HUES64 (cell line): ENCODE measurements around the gene FXYD4.
"Not testable (repeated sequence)": the region's sequence is repeated elsewhere in the genome, so short reads cannot be mapped to it uniquely, and the experiment has no call there.

Source experiments
- H3K27ac ChIP-seq: 2 replicates; pipeline ENCODE4 v1.7.0; 2013; ENCODE audit warnings: low read depth, low read length, inconsistent platforms
- H3K27me3 ChIP-seq: 2 replicates; pipeline ENCODE4 v1.6.1; 2013; ENCODE audit warnings: mild to moderate bottlenecking, low read length; ENCODE audit not compliant: insufficient read depth
- H3K36me3 ChIP-seq: 2 replicates; pipeline ENCODE4 v1.6.1; 2013; ENCODE audit warnings: mild to moderate bottlenecking, low read length; ENCODE audit not compliant: insufficient read depth
- H3K4me1 ChIP-seq: 2 replicates; pipeline ENCODE4 v1.6.1; 2013; ENCODE audit warnings: mild to moderate bottlenecking, low read length, moderate library complexity; ENCODE audit not compliant: insufficient read depth
- H3K4me3 ChIP-seq: 2 replicates; pipeline ENCODE4 v1.5.1; 2013; ENCODE audit warnings: mild to moderate bottlenecking, low read length, moderate library complexity
- H3K9ac ChIP-seq: 2 replicates; pipeline ENCODE4 v1.6.1; 2013; ENCODE audit warnings: mild to moderate bottlenecking, low read depth, low read length
- H3K9me3 ChIP-seq: 2 replicates; pipeline ENCODE4 v1.6.1; 2013; ENCODE audit warnings: low read depth, low read length; ENCODE audit not compliant: insufficient read depth
- WGBS: fragments of 150-250, 120-280 bp; methylation state at CpG from one replicate; pipeline ENCODE4 v1.1.7; 2013; ENCODE audit warnings: missing lambda C conversion rate; 5-methylcytosine and 5-hydroxymethylcytosine counted together

Gene FXYD4

DNA sequence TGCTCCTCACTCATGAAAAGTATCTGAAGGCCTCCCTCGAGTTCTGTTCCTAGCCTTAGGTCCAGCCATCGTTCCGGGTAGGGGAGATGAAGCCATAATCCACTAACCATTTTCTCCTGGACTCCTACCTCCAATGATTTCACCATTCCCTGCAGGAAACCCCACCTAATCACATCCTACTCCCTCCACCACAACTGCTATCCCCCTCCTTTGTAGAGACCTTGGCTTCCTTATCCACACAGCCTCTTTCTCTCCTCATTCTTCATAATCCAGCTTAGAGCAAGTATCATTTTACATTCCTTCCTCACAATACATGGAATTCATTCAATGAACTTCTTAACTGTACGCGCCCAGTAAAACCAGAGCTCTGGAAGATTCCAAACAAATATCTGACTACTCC lies 18.9 kb downstream of the FXYD4 start:
- Histone ChIP-seq H3K27ac (no peak overlapping the region), H3K9me3 (no peaks in the 10 kb centered on the region), H3K4me1 (peaks cover 13% of the 10 kb centered on the region), H3K4me3 (no peak overlapping the region), H3K27me3 (no peaks in the 10 kb centered on the region), H3K36me3 (peaks cover 99% of the 10 kb centered on the region), H3K9ac (no peak overlapping the region)
- 94% methylated on average over 5 of the region's 5 CpGs for WGBS

DNA sequence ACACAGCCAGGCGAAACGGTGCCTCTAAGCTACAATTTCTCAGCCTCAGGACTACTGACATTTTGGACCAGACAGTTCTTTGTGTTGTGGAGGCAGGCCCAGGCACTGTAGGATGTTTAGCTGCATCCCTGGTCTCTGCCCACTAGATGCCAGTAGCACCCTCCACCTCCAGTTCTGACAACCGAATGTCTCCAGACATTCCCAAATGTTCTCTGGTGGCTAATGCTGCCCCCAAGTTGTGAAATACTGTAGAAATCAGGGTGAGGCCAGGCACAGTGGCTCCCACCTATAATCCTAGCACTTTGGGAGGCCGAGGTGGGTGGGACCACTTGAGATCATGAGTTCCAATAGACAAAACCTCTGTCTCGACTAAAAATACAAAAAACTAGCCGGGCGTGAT lies 19.3 kb downstream of the FXYD4 start:
- Histone ChIP-seq H3K36me3 (peaks cover 98% of the 10 kb centered on the region), H3K9me3 (no peaks in the 10 kb centered on the region), H3K9ac (no peak overlapping the region), H3K27me3 (no peaks in the 10 kb centered on the region), H3K4me1 (peaks cover 15% of the 10 kb centered on the region), H3K4me3 (no peak overlapping the region), H3K27ac (no peak overlapping the region)
- 92% methylated on average over 7 of the region's 7 CpGs for WGBS

DNA sequence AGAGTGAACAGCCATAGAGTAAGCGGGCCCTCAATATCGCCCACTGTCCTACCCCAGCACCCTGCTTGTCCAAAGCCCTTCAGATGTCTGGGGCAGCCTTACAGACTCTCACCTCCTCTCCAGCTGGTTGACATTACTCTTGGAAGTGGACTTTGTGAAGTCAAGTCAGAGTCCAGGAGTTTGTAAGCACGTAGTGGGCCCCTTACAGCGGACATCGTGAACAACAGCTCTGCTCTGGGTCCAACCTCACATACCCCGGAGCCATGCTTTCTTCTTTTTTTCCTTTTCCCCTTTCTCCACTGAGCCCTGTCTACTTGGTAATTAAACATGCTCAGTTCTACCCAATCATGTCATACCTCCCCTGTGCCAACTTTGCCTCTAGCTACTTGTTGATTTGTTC lies 20.1 kb downstream of the FXYD4 start:
- peaks cover 91% of the 10 kb centered on the region for H3K36me3 ChIP-seq
- WGBS: 94% methylated on average over 6 of the region's 6 CpGs
- no peak overlapping the region for H3K9ac ChIP-seq
- H3K4me1 ChIP-seq: peaks cover 15% of the 10 kb centered on the region
- H3K27me3 ChIP-seq: no peaks in the 10 kb centered on the region
- no peak overlapping the region for H3K4me3 ChIP-seq
- no peak overlapping the region for H3K27ac ChIP-seq
- H3K9me3 ChIP-seq: no peaks in the 10 kb centered on the region

DNA sequence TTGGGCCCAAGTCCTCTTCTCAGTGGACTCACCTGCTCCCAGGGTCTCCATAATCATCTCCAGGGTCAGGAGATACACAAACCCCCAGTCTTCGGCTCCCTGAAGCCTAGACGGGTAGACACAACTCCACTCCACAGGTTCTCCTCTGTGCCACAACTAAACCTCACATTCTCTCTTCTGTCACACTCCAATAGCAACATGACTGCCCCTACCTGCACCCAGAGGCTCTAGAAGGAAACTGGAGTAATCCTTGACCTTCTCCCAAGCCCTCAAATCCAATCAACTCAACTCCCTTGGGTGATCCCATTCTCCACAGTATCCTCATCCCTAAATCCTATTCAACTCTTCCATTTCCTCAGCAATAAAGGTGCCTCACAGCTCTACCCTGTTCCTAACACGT lies 21.3 kb downstream of the FXYD4 start:
- Histone ChIP-seq H3K4me3 (no peak overlapping the region), H3K9ac (no peak overlapping the region), H3K27me3 (no peaks in the 10 kb centered on the region), H3K9me3 (no peaks in the 10 kb centered on the region), H3K4me1 (peaks cover 17% of the 10 kb centered on the region), H3K27ac (no peak overlapping the region), H3K36me3 (peaks cover 79% of the 10 kb centered on the region)
- 89% methylated on average over 3 of the region's 3 CpGs for WGBS

DNA sequence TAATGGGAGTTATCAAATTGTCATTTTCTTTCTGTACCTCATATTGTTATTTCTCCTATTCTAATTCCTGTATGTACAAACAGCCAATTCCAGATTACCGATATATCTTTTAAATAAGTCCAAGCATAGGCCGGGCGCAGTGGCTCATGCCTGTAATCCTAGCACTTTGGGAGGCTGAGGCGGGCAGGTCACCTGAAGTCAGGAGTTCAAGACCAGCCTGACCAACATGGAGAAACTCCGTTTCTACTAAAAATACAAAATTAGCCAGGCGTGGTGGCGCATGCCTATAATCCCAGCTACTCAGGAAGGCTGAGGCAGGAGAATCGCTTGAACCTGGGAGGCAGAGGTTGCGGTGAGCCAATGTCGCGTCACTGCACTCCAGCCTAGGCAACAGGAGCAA lies 21.8 kb downstream of the FXYD4 start:
- peaks cover 74% of the 10 kb centered on the region for H3K36me3 ChIP-seq
- not testable (repeated sequence) for H3K9me3 ChIP-seq, H3K27me3 ChIP-seq, H3K4me3 ChIP-seq, H3K27ac ChIP-seq, H3K9ac ChIP-seq
- 97% methylated on average over 11 of the region's 11 CpGs for WGBS
- peaks cover 20% of the 10 kb centered on the region for H3K4me1 ChIP-seq

DNA sequence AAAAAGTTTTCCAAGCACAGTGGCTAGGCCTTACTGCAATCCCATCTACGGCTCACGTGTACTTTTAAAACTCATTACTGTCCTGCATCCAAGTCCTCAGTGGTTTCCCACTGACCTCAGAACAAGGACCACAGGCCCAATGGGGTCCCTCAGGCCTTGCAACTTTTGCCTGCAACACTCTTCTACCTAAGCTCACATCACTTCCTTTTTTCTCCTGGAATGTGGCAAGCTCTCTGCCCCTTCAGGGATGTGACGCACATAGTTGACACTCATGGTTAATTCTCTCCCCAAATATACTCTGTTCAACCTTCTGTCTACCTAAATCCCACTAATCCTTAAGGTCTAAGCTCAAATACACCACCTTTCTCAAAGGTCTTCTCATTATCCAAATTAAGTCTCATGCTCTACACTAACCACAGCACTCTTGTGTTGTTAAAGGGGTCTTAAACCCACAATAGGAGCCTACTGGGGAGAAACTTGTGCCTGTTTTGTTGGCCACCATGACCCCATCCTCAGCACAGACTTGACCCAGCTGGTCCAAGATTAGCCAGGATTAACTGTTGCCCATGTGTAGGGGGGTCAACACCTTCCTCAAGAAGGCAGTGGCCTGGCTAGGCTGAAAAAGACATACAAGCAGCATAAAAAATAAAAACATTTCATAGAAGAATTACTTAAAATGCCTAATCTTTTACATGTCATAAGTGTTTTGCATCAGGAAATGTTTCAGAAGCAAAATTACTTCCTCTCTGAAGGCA lies 22.3 kb downstream of the FXYD4 start:
- Histone ChIP-seq H3K9ac (no peak overlapping the region), H3K27me3 (no peaks in the 10 kb centered on the region), H3K9me3 (no peaks in the 10 kb centered on the region), H3K4me1 (peaks cover 20% of the 10 kb centered on the region), H3K27ac (no peak overlapping the region), H3K36me3 (peaks cover 70% of the 10 kb centered on the region), H3K4me3 (no peak overlapping the region)
- 92% methylated on average over 3 of the region's 3 CpGs for WGBS

DNA sequence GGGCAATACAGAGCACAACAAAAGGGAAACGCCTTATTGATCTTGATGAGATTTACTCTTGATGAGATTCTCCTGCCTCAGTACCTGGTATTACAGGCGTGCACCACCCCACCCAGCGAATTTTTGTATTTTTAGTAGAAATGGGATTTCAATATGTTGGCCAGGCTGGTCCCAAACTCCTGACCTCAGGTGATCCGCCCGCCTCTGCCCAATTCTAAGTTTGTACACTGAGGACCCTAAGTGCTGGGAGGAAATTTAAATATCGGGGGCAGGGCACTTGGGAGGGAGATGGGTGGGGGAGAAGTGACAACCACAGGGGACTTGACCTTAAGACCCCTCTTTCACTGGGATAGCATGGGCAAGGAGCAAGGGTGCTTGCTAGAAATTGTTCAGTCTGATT lies 23.4 kb downstream of the FXYD4 start:
- 0 out of 2 replicates have a peak overlapping the region, but pooled peaks have one; percentile 99 for H3K27ac ChIP-seq
- peaks cover 68% of the 10 kb centered on the region for H3K36me3 ChIP-seq
- 82% methylated on average over 6 of the region's 6 CpGs for WGBS
- no peaks in the 10 kb centered on the region for H3K27me3 ChIP-seq
- peaks cover 28% of the 10 kb centered on the region for H3K4me1 ChIP-seq
- peak overlapping the region; percentile 95 for H3K4me3 ChIP-seq
- peak overlapping the region; percentile 99 for H3K9ac ChIP-seq
- no peaks in the 10 kb centered on the region for H3K9me3 ChIP-seq

DNA sequence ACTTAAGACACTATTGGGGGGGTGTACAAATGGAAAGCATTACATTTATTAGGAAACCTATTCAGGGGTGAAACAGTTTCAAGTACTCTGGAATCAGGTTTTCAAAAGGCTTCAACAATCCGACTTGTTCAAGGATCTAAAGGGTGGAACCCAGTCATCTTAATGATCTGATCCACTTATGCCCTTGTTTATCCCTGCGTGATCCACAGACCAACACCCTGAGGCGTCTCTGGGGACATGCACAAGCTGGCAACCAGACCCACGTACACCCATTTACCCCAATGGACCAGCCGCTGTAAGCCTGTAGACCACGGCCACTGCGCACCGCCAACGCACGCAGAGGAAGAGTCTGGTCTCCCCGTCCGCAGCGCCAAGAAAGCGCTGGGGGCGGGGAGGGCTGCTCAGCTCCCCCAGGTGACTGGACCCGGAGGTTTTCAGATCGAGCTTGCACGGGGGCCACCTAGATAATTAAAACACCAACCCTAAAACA lies 24.2 kb downstream of the FXYD4 start:
- H3K36me3 ChIP-seq: peaks cover 68% of the 10 kb centered on the region
- no peaks in the 10 kb centered on the region for H3K27me3 ChIP-seq
- H3K4me1 ChIP-seq: peaks cover 33% of the 10 kb centered on the region
- H3K27ac ChIP-seq: peak overlapping the region; percentile 99
- peak overlapping the region; percentile 99 for H3K9ac ChIP-seq
- WGBS: 2% methylated on average over 18 of the region's 18 CpGs
- peak overlapping the region; percentile 95 for H3K4me3 ChIP-seq
- H3K9me3 ChIP-seq: no peaks in the 10 kb centered on the region

DNA sequence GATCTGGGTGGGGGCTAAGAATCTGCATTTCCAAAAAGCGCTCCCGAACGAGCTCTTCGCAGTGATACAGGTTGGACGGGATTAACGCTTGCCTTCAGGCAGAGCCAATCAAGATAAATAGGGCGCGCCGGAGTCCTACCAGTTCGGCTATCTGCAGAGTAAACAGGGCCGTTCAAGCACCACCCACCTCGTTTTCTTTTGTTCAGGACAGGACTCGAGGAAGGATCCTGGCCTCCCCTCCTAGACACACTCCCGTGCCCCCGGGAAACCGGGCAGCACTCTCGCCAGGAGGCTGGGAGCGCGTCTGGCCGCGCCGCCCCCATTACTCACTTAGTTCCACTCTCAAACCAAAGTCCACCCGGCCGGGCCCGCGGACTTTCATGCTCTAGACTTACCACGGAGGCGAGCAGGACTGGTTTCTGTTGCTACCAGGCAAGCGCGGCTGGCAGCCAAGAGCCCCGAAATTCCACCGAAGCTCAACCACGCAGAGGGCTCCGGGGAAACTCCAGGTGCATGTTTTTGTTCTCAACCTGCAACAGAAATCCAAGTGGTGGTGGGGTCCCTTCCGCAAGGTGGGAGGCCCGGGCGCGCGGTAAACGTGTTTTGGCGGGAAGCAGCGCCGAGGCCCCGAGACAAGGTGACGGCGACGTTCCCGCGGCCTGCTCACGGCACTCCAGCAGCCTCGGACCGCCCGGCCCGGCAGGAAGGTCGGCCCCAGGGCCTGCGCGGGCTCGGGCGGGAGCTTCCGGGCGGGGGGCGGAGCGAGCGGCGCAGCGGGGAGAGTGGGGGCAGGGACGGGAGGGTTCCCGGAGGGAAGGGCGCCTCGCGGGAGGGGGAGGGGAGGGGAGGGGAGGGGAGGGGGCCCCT lies 24.9 kb downstream of the FXYD4 start:
- peak overlapping the region; percentile 99 for H3K27ac ChIP-seq
- under 1% methylated on average over 60 of the region's 71 CpGs for WGBS
- no peaks in the 10 kb centered on the region for H3K9me3 ChIP-seq
- H3K4me1 ChIP-seq: peaks cover 39% of the 10 kb centered on the region
- H3K9ac ChIP-seq: peak overlapping the region; percentile 99
- no peaks in the 10 kb centered on the region for H3K27me3 ChIP-seq
- peaks cover 63% of the 10 kb centered on the region for H3K36me3 ChIP-seq
- peak overlapping the region; percentile 95 for H3K4me3 ChIP-seq

DNA sequence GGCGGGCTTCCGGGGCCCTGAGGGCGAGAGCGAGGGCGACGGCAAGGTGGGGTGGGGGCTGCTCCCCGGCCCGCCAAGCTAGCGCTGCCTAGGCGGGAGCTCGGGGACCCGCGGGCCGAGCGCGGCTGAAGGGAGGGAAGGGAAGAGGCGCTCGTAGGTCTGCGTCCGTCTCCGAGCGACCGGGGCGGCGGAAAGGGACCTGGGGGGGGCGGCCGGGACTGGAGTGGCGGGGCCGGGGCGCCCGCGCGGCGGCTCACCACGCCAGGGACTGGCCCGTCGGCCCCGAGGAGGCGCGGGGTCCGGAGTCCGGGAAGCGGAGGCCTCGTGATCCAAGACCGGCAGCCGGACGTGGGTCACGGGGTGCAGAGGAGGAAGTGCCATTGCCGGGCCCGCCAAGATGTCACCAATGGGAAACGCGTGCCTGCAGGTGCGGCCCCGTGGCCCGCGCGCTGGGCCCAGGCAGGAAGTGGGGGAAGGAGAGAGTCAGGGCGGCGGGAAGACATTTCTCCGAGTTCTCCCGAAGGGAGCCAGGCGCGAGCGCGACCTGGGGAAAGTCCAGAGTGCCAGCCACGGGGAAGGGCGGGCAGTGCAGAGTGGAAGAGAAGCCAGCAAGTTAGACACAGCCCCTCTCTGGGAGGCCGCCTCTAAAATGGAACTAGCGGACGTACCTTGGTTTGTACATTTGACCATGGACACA lies 25.6 kb downstream of the FXYD4 start:
- Histone ChIP-seq H3K9ac (peak overlapping the region; percentile 94), H3K27me3 (no peaks in the 10 kb centered on the region), H3K27ac (peak overlapping the region; percentile 99), H3K4me3 (peak overlapping the region; percentile 95), H3K9me3 (no peaks in the 10 kb centered on the region), H3K36me3 (peaks cover 55% of the 10 kb centered on the region), H3K4me1 (peaks cover 46% of the 10 kb centered on the region)
- WGBS: under 1% methylated on average over 70 of the region's 70 CpGs

DNA sequence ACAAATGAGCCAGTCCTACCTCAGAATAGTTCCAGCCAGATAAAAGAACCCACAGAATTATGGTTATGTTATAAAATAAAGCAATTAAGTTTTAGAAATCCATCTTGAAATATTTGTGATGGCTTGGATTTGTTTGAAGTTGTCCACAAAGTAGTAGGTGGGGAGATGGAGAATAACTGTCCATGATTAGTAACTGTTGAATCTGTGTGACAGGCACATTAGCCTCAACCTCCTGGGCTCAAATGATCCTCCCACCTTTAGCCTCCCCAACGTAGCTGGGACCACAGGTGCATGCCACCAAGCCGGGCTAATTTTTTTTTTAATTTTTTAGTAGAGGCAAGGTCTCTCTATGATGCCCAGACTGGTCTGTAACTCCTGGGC lies 27.5 kb downstream of the FXYD4 start:
- Histone ChIP-seq H3K4me1 (peaks cover 58% of the 10 kb centered on the region), H3K4me3 (no peak overlapping the region), H3K27ac (peak overlapping the region; percentile 30; the same call in 1 of the 2 replicates), H3K27me3 (no peaks in the 10 kb centered on the region), H3K9me3 (no peaks in the 10 kb centered on the region), H3K36me3 (peaks cover 50% of the 10 kb centered on the region), H3K9ac (no peak overlapping the region)
- 81% methylated on average over 2 of the region's 2 CpGs for WGBS
